Measurements from ENCODE around the gene ANXA10.

DNA sequence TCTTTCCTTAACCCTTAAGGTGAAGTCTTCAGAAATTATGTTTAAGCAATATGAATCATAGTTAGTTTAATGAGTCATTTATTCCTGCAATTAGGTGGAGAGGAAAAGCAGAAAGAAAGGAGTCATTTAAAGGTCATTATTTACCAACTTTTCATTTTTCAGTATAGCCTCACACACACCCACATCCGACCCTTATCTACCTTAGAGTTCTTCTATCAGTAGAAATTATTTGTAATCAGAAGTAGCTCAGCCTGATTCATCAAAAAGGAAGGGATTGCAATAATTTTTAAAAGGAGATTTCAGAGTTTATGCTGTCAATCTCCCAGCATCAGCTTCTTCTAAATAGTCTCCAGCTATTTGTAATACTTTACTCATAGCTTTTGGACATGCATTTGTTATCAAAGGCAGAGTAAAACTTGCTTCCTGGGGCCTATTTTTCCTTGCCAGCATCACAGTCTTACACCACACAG lies 5.9 kb downstream of the ANXA10 start:
- TF ChIP-seq, protein P1, sequence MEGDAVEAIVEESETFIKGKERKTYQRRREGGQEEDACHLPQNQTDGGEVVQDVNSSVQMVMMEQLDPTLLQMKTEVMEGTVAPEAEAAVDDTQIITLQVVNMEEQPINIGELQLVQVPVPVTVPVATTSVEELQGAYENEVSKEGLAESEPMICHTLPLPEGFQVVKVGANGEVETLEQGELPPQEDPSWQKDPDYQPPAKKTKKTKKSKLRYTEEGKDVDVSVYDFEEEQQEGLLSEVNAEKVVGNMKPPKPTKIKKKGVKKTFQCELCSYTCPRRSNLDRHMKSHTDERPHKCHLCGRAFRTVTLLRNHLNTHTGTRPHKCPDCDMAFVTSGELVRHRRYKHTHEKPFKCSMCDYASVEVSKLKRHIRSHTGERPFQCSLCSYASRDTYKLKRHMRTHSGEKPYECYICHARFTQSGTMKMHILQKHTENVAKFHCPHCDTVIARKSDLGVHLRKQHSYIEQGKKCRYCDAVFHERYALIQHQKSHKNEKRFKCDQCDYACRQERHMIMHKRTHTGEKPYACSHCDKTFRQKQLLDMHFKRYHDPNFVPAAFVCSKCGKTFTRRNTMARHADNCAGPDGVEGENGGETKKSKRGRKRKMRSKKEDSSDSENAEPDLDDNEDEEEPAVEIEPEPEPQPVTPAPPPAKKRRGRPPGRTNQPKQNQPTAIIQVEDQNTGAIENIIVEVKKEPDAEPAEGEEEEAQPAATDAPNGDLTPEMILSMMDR (IDR thresholded peaks at IDR 0.05) = no peak
- TF ChIP-seq POLR2A (IDR thresholded peaks at IDR 0.05) = no peak
